Neural cell (in vitro differentiated cells): Measurements from ENCODE around the gene PKP2. TPM values are rescaled to one million over a fixed set of nuclear protein-coding genes. Genes with fewer than 3 reads are reported as not detected.

ENCODE experiments used
- H2AFZ ChIP-seq: fragments of 200-600, 300-800 bp; sonication (generic), shearing (Covaris generic); 2 replicates; pipeline ENCODE4 v1.6.0; 2014; ENCODE audit warnings: low read depth, mild to moderate bottlenecking, antibody characterized with exemption, low read length, moderate library complexity
- H3F3A ChIP-seq: fragments of 200-600 bp; shearing (Covaris generic); 2 replicates; pipeline ENCODE4 v1.6.1; 2016; ENCODE audit warnings: mild to moderate bottlenecking, moderate library complexity, mixed read lengths, antibody characterized with exemption, low read length; ENCODE audit not compliant: insufficient read depth, poor library complexity, severe bottlenecking
- H3K27ac ChIP-seq: fragments of 200-600, 300-800 bp; sonication (generic), shearing (Covaris generic); 2 replicates; pipeline ENCODE4 v1.5.1; 2014; ENCODE audit warnings: mild to moderate bottlenecking, low read length, moderate library complexity
- H3K27me3 ChIP-seq: fragments of 300-800, 200-600 bp; sonication (generic), shearing (Covaris generic); 2 replicates; pipeline ENCODE4 v1.6.0; 2014; ENCODE audit warnings: mild to moderate bottlenecking, low read depth, low read length, moderate library complexity; ENCODE audit not compliant: insufficient read depth
- H3K36me3 ChIP-seq: fragments of 300-800, 200-600 bp; sonication (generic), shearing (Covaris generic); 2 replicates; pipeline ENCODE4 v1.5.1; 2014; ENCODE audit warnings: mild to moderate bottlenecking, antibody characterized with exemption, low read length, moderate library complexity; ENCODE audit not compliant: insufficient read depth
- H3K4me2 ChIP-seq: fragments of 300-800, 200-600 bp; sonication (generic), shearing (Covaris generic); 2 replicates; pipeline ENCODE4 v1.6.0; 2014; ENCODE audit warnings: mild to moderate bottlenecking, low read length
- H3K4me3 ChIP-seq: fragments of 300-800, 200-600 bp; sonication (generic), shearing (Covaris generic); 2 replicates; pipeline ENCODE4 v1.5.1; 2014; ENCODE audit warnings: mild to moderate bottlenecking, low read length, moderate library complexity
- H3K79me2 ChIP-seq: fragments of 200-600 bp; shearing (Covaris generic); replicated peaks from 2 replicates; pipeline ENCODE4 v1.6.0; 2014; ENCODE audit warnings: mild to moderate bottlenecking, low read length, moderate library complexity; ENCODE audit not compliant: insufficient read depth
- H3K9ac ChIP-seq: fragments of 300-800, 200-600 bp; sonication (generic), shearing (Covaris generic); 2 replicates; pipeline ENCODE4 v1.6.1; 2016; ENCODE audit warnings: mild to moderate bottlenecking, low read length, mixed read lengths
- H3K9me2 ChIP-seq: fragments of 200-600 bp; shearing (Covaris generic); 2 replicates; pipeline ENCODE4 v1.6.1; 2016; ENCODE audit warnings: mild to moderate bottlenecking, low read length, mixed read lengths; ENCODE audit not compliant: insufficient read depth
- H3K9me3 ChIP-seq: fragments of 200-600, 300-800 bp; sonication (generic), shearing (Covaris generic); 2 replicates; pipeline ENCODE4 v1.6.1; 2016; ENCODE audit warnings: mild to moderate bottlenecking, mixed run types, low read length, moderate library complexity, mixed read lengths
- H4K20me1 ChIP-seq: fragments of 200-600 bp; shearing (Covaris generic); 2 replicates; pipeline ENCODE4 v1.6.1; 2016; ENCODE audit warnings: mild to moderate bottlenecking, mixed run types; ENCODE audit not compliant: insufficient read depth
- CTCF ChIP-seq: fragments of 450-650 bp; IDR thresholded peaks from 2 replicates; pipeline ENCODE4 v1.5.1; 2014; ENCODE audit warnings: antibody characterized with exemption, mild to moderate bottlenecking, moderate library complexity; ENCODE audit not compliant: poor library complexity, severe bottlenecking
- EP300 ChIP-seq: fragments of 450-650 bp; conservative IDR thresholded peaks from 2 replicates; pipeline ENCODE4 v1.6.1; 2014; ENCODE audit warnings: antibody characterized with exemption, mild to moderate bottlenecking, moderate library complexity; ENCODE audit not compliant: poor library complexity, severe bottlenecking
- EZH2 ChIP-seq: fragments of 200-600, 300-800 bp; shearing (Covaris generic), sonication (generic); IDR thresholded peaks from 2 replicates; pipeline ENCODE4 v1.6.1; 2014; ENCODE audit warnings: antibody characterized with exemption, low read length, borderline replicate concordance, mild to moderate bottlenecking; ENCODE audit not compliant: insufficient read depth, poor library complexity, severe bottlenecking
- MXI1 ChIP-seq: fragments of 450-650 bp; conservative IDR thresholded peaks from 2 replicates; pipeline ENCODE4 v1.6.1; 2014; ENCODE audit warnings: antibody characterized with exemption, mild to moderate bottlenecking; ENCODE audit not compliant: poor library complexity, severe bottlenecking
- POLR2AphosphoS5 ChIP-seq: IDR thresholded peaks from 2 replicates; pipeline ENCODE4 v1.6.1; 2012
- RAD21 ChIP-seq: fragments of 450-650 bp; conservative IDR thresholded peaks from 2 replicates; pipeline ENCODE4 v1.6.1; 2014; ENCODE audit warnings: antibody characterized with exemption, mild to moderate bottlenecking, moderate library complexity
- REST ChIP-seq: IDR thresholded peaks from 2 replicates; pipeline ENCODE4 v1.6.1; 2012; ENCODE audit warnings: borderline replicate concordance
- SMC3 ChIP-seq: fragments of 450-650 bp; conservative IDR thresholded peaks from 2 replicates; pipeline ENCODE4 v1.6.1; 2014; ENCODE audit warnings: antibody characterized with exemption, mild to moderate bottlenecking, moderate library complexity; ENCODE audit not compliant: poor library complexity
- TAF1 ChIP-seq: IDR thresholded peaks from 2 replicates; pipeline ENCODE4 v1.6.1; 2012; ENCODE audit warnings: low read depth
- polyA plus RNA-seq: library from polyadenylated mRNA; depleted of rRNA; stranded (reverse); fragments of >200 nt; gene quantifications from 2 replicates; pipeline ENCODE4 v1.2.3, GENCODE V29; 2014

PKP2 gene
- polyA plus RNA-seq, 1 donor from 2014 or later = 4.0 TPM

- Histone ChIP-seq H3K9ac (no peak overlapping the region), H3K27me3 (no peaks in the 10 kb centered on the region), H3K9me2 (no peaks in the 10 kb centered on the region), H3F3A (no peaks in the 10 kb centered on the region), H3K9me3 (no peaks in the 10 kb centered on the region), H3K79me2 (no peaks in the 10 kb centered on the region), H2AFZ (no peak overlapping the region), H3K4me3 (no peak overlapping the region), H4K20me1 (no peaks in the 10 kb centered on the region), H3K4me2 (no peak overlapping the region), H3K36me3 (no peaks in the 10 kb centered on the region), H3K27ac (peak overlapping the region; percentile 18)
- TF ChIP-seq POLR2AphosphoS5 (no peak), TAF1 (no peak), REST (no peak), RAD21 (no peak), MXI1 (no peak), EZH2 (no peak), SMC3 (no peak), CTCF (no peak), EP300 (no peak)
Measured at GRCh38 chr12:32884962-32885361, 11.6 kb downstream of the PKP2 start.

- Histone ChIP-seq H3K9ac (no peak overlapping the region), H3K79me2 (no peaks in the 10 kb centered on the region), H3K36me3 (no peaks in the 10 kb centered on the region), H3K4me2 (no peak overlapping the region), H4K20me1 (no peaks in the 10 kb centered on the region), H3K27ac (no peak overlapping the region), H3F3A (no peaks in the 10 kb centered on the region), H3K9me2 (no peaks in the 10 kb centered on the region), H2AFZ (no peak overlapping the region), H3K4me3 (no peak overlapping the region), H3K9me3 (no peaks in the 10 kb centered on the region), H3K27me3 (no peaks in the 10 kb centered on the region)
- TF ChIP-seq TAF1 = no peak
- no peak for TF ChIP-seq CTCF
- no peak for TF ChIP-seq EZH2
- TF ChIP-seq EP300 = no peak
- TF ChIP-seq REST = no peak
- no peak for TF ChIP-seq POLR2AphosphoS5
- TF ChIP-seq MXI1 = no peak
- no peak for TF ChIP-seq RAD21
- TF ChIP-seq SMC3 = no peak
Measured at GRCh38 chr12:32881702-32882101, 14.9 kb downstream of the PKP2 start.
